NCI-H510A treated with DMSO at 0.1 percent for 48 hours (cell line): Measurements from ENCODE around the gene IL21R.

ENCODE experiments used
- DNase-seq: peaks from one replicate; lab custom pipeline; 2025; lab: John Stamatoyannopoulos, UW

The IL21R gene

DNA sequence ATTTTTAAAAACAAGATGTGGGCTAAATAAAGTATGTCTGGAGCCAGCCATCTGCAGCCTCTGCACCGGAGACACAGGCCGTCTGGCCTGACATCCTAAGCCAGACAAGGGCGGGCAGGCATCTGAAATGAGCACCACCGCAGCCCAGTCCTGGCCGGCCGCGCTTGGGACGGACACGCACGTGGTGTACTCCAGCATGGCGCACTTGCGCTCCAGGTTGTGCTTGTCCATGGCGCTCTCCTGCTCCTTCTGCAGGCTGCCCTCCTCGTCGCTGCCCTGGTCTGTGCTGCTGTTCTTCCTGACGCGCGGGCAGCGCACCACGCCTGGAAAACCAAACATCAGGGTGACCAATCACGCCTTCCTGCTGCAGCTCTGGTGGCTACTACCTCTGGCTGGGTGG lies 87.4 kb downstream of the IL21R start:
- no peak for DNase-seq

DNA sequence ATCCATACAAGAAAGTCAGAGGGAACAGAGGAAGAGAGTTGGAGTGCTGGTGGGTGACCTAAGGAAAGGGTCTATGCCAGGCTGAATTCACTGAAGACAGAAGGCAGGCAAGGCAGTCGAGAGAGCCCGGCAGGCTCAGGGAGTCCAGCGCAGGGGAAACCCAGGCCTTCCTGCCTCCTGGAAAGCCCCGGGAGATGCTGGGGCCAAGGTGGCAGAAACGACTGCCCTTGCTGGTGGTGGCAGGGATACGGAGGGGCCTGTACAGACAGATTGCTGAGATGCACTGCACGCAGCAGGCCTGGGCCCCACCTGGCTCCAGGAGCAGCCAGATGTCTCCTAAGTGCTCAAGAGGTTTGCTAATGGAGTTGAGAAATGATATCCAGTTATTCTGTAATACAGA lies 87.9 kb downstream of the IL21R start:
- no peak for DNase-seq

DNA sequence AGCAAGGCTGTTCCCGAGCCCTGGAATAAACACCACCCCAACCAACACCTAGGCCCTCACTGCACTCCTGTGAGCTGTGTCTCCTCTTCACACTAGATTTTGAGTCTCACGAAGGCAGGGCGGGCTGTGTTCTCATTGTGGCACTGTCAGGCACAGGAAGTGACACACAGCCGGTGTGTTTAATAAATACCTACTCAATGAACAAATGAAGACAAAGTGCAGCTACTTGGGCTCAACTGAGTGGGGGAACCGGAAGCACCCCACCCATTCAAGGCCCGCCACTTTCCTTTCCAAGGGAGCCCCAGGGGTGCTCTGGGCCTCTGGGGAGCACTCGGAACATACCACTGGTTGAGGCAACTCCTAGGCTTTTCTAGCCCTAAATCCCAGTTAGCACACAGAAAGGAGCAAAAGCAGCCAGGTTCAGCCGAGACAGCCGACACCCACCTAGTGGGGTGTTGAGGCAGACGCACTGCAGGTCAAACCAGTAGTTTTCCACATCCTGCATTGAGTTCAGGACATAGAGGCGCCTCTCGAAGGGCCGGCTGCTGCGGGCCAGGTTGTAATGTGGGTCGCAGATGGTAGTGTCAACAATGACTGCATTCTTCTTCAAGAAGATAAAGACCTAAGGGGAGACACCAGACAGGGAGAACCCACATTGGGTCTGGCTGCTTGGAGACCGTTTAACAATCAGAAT lies 90.1 kb downstream of the IL21R start:
- DNase-seq: no peak

DNA sequence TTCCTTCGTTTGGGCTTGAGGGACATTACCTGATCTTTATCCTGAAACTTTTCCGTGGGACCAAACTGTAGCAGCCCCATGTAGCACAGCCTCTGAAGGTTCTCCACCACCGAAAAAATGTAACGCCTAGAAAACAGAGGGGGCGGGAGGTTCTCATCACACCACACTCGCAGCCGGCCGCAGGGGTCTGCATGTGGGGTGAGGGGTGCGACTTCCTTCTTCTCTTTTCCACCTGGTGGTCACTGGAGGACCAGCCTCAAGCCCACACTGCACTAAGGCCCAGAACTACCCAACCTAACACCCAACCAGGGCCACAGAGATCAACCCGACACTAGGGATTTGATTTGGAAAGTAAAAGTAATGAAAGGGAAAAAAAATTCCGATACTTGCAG lies 90.6 kb downstream of the IL21R start:
- no peak for DNase-seq

DNA sequence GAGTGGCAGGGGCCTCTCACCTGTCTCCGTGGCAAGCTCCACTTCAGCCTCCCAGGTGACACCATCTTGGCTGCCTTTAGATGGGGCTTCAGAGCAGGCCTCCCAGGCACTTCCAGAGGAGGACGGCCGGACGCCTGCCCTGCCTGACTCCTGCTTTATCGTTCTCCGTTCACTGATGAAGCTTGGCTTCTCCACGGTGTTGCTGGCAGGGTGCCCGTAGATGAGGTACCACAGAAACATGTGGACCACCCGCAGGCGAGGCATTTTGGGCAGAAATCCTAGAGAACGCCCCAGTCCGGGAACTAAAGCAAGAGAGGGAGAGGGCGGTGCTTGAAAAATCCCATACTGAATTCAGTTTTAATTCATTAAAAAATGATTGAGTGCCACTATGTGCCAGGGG lies 93.2 kb downstream of the IL21R start:
- no peak for DNase-seq

DNA sequence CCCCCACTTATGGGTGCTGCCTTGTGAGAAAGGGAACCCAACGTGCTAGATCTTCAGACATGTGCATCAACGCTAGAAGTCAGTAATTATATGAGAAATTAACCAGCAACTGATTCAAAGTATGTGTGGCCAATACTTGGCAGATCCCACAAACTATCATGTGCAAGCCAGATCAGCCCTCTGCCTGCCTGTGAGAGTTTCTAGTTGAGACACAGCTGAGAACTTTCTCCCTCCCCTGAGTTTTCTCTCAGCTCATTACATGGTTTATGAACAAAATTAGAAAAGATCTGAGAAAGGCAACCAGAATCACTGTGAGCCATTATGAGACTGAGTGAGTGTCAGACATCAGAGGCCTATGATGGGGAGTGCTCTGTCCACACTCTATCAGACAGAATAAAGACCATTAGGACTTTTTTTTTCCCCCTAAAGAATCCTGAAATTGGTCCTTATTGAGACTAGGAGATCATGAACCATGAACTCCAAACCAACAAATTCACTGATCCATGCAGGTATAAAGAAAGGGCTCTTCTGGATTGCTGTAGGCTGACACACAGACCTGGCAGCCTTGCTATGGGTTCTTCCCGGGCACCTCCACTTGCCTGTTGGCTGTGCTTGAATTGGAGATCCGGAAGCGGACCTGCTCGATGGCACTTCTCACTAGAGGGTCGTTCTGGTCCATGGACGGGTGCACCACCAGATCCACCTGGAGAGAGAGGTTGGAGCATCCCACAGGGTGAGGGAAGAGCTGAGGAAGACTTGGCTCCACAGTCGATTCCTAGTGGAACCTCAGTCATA lies 96.3 kb downstream of the IL21R start:
- DNase-seq: no peak

DNA sequence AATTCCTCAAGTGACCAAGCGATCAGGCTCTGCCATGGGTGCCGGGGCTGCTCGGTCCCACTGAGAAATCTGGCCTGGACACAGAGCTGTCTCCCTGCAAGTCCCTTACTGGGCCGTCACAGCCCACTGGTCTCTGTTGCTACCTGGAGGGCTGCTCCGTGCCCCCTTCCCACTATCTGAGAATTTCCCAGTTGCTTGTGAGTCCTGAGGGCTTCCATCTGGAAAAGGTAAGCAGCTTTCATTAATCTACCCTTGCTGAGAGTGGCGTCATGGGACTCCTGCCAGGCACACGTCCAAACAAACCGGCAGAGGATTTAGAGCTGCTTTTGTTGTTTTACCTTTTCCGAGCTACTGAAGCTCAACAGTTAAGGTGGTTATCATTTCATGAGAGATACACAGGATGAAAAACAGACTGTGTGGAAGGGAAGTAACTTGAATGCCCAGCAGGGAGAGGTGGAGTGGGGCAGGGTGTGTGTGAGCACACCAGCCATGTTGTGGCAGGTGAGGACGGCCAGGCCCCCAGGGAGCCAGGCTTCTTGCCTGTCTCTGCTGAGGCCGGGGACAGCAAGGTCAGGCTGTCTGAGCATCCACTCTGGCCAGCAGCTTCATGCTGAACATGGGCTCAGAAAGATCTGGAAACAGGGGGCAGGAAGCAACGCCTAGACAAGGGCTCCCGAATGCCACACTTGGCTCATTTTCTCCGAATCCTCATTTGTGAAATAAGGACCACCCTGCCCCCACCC lies 97.1 kb downstream of the IL21R start:
- DNase-seq: no peak

DNA sequence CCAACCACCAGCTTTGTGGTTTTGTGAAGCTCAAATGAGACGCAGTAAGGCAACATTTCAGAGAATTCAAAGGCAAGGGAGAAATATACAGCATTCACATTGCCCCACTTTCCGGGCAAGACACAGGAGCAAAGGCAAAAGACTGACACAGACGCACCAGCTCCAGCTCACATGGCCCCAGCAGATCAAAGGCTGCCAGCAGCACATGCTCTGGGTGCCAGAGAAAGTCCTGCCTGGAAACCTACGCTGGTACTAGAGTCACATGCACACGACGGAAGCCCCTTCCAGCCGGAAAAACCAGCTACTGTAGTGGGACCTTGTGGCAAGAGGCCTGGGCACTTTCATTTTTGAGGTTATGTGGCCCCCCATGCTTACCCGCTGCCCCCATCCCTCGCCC lies 97.7 kb downstream of the IL21R start:
- DNase-seq: no peak

DNA sequence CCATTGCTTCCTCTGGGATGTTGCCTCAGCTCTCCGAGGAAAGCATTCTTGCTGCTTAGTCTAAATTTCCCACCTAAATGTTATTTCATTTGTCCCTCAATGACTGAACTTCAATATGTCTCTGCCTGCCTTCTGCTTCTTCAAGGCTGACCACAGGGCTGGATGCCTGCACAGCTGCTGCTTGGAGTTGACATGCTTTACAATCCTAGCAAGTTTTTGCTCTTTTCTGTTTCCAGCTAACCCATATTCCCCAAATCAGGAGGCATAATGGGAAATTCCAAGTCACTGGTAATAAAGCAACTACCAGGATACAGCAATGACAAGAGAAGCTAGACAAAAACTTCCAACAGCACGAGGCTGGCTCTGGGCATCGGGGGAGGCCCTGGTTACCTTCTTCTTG lies 98.8 kb downstream of the IL21R start:
- DNase-seq: no peak
